GM12878 (cell line): ENCODE data around the gene C3. TPM values are rescaled to one million over a fixed set of nuclear protein-coding genes. Genes with fewer than 3 reads are reported as not detected.

Experiments used
- ATAC-seq: fragments of 200-7000 bp; cut with Tn5 transposase; 3 replicates; pipeline ENCODE4 v1.9.1; 2020; ENCODE audit warnings: mild to moderate bottlenecking, moderate library complexity
- BruUV-seq: library from RNA; stranded (reverse); fragments of 400-500 nt; replicated peaks from 2 replicates; lab custom pipeline; 2021; lab: Mats Ljungman, UMichigan
- CTCF ChIA-PET: fragments of 300-600 bp; sonication (Branson Sonifier 250); formaldehyde crosslinking; extraction: SDS; loops from one replicate; lab custom pipeline; 2021; ENCODE audit warnings: inconsistent platforms; lab: Yijun Ruan, JAX
- POLR2A ChIA-PET: fragments of 350-600 bp; formaldehyde crosslinking; extraction: SDS; loops from one replicate; lab custom pipeline; 2021; ENCODE audit warnings: inconsistent platforms; lab: Charles Lee
- RAD21 ChIA-PET: fragments of 300-600 bp; sonication (Branson Sonifier 250); formaldehyde crosslinking; loops from one replicate; lab custom pipeline; 2023; ENCODE audit warnings: antibody characterized with exemption; ENCODE audit not compliant: unreplicated experiment; lab: Charles Lee
- SMC1A ChIA-PET: fragments of 300-600 bp; sonication (Branson Sonifier 250); formaldehyde crosslinking; loops from one replicate; lab custom pipeline; 2023; ENCODE audit not compliant: unreplicated experiment, uncharacterized antibody; lab: Charles Lee
- DNase-seq: peaks from one replicate; pipeline ENCODE4 v3.0.0-alpha.2; 2011; ENCODE audit warnings: low read depth, low spot score
- FAIRE-seq: peaks from 3 replicates; lab custom pipeline; 2011; peaks lifted over from hg19 to GRCh38; lab: Jason Lieb, UNC
- H2AFZ ChIP-seq: 2 replicates; pipeline ENCODE4 v1.6.0; 2011; ENCODE audit warnings: low read depth, low read length, control low read depth; ENCODE audit not compliant: control insufficient read depth
- H3K27ac ChIP-seq: 2 replicates; pipeline ENCODE4 v1.5.1; 2011; ENCODE audit warnings: control low read depth; ENCODE audit not compliant: control insufficient read depth, insufficient read depth
- H3K27me3 ChIP-seq, 2 experiments: replicated peaks in 1 of 2; 2 replicates each; pipeline versions ENCODE4 v1.6.0 to v1.6.1; 2011; ENCODE audit warnings: low read length in 1 of 2; ENCODE audit not compliant: control insufficient read depth in 2 of 2, insufficient read depth in 2 of 2
- H3K36me3 ChIP-seq, 2 experiments: 2 replicates each; pipeline ENCODE4 v1.5.1; 2011; ENCODE audit warnings: low read length in 1 of 2; ENCODE audit not compliant: control insufficient read depth in 2 of 2, insufficient read depth in 2 of 2
- H3K4me1 ChIP-seq: 2 replicates; pipeline ENCODE4 v1.6.1; 2011; ENCODE audit warnings: mild to moderate bottlenecking, low read length, moderate library complexity, mixed read lengths; ENCODE audit not compliant: control insufficient read depth, insufficient read depth
- H3K4me2 ChIP-seq: 2 replicates; pipeline ENCODE4 v1.6.0; 2011; ENCODE audit warnings: control low read depth; ENCODE audit not compliant: control insufficient read depth, insufficient read depth
- H3K4me3 ChIP-seq: fragments of 200-600 bp; sonication (generic); 2 replicates; pipeline ENCODE4 v1.5.1; 2016
- H3K79me2 ChIP-seq: 2 replicates; pipeline ENCODE4 v1.6.0; 2011; ENCODE audit warnings: low read length; ENCODE audit not compliant: control insufficient read depth, insufficient read depth
- H3K9ac ChIP-seq: 2 replicates; pipeline ENCODE4 v1.8.0; 2011; ENCODE audit warnings: low read length, control low read depth, mixed read lengths; ENCODE audit not compliant: control insufficient read depth, insufficient read depth
- H3K9me3 ChIP-seq: replicated peaks from 3 replicates; pipeline ENCODE4 v1.5.1; 2011; ENCODE audit warnings: mild to moderate bottlenecking, low read length; ENCODE audit not compliant: control insufficient read depth, insufficient read depth
- H4K20me1 ChIP-seq: 2 replicates; pipeline ENCODE4 v1.6.0; 2011; ENCODE audit not compliant: control insufficient read depth, insufficient read depth
- CBX3 ChIP-seq: fragments of 200-600 bp; sonication (generic); IDR thresholded peaks from 2 replicates; pipeline ENCODE4 v1.6.1; 2016; ENCODE audit warnings: low read depth, borderline replicate concordance
- CHD2 ChIP-seq: IDR thresholded peaks from 2 replicates; pipeline ENCODE4 v1.6.1; 2011; ENCODE audit warnings: low read depth, low read length, improper control_type of control experiment, borderline replicate concordance
- HDAC2 ChIP-seq: fragments of 200-600 bp; sonication (generic); IDR thresholded peaks from 2 replicates; pipeline ENCODE4 v1.6.1; 2017
- HDGF ChIP-seq: fragments of 450-650 bp; IDR thresholded peaks from 2 replicates; pipeline ENCODE4 v1.6.1; 2016; ENCODE audit warnings: antibody characterized with exemption
- MEF2A ChIP-seq: IDR thresholded peaks from 2 replicates; pipeline ENCODE4 v1.6.1; 2011; ENCODE audit warnings: low read depth, mild to moderate bottlenecking, low read length, moderate library complexity; ENCODE audit not compliant: insufficient read depth
- NBN ChIP-seq: fragments of 450-650 bp; IDR thresholded peaks from 2 replicates; pipeline ENCODE4 v1.6.1; 2016
- POLR2A ChIP-seq: IDR thresholded peaks from 2 replicates; pipeline ENCODE4 v1.6.1; 2011; ENCODE audit warnings: low read depth, mild to moderate bottlenecking, low read length
- RCOR1 ChIP-seq: conservative IDR thresholded peaks from 2 replicates; pipeline ENCODE4 v1.6.1; 2012; ENCODE audit warnings: low read depth, low read length, improper control_type of control experiment
- RUNX3 ChIP-seq: IDR thresholded peaks from 2 replicates; pipeline ENCODE4 v1.6.1; 2012; ENCODE audit warnings: low read length, inconsistent platforms
- TCF3 ChIP-seq: IDR thresholded peaks from 2 replicates; pipeline ENCODE4 v1.6.1; 2012; ENCODE audit warnings: low read depth, mild to moderate bottlenecking, low read length, borderline replicate concordance; ENCODE audit not compliant: insufficient read depth
- ZBED1 ChIP-seq: IDR thresholded peaks from 2 replicates; pipeline ENCODE4 v1.6.1; 2016; ENCODE audit warnings: borderline replicate concordance
- ZZZ3 ChIP-seq: IDR thresholded peaks from 2 replicates; pipeline ENCODE4 v1.6.1; 2011; ENCODE audit warnings: low read depth; ENCODE audit not compliant: control insufficient read depth, insufficient read length
- WGBS: methylation state at CpG from one replicate; pipeline ENCODE4 v1.1.6; 2016; ENCODE audit warnings: low lambda C conversion rate; ENCODE audit not compliant: insufficient replicate concordance, insufficient coverage; ENCODE audit errors: missing lambda C conversion rate; 5-methylcytosine and 5-hydroxymethylcytosine counted together
- in situ Hi-C: fragments of 300-500 bp; cut with MboI; formaldehyde crosslinking; loops from 9 replicates; pipeline ENCODE4 v1.14.3; 2018; ENCODE audit warnings: mixed read lengths
- intact Hi-C: fragments of 100-400 bp; cut with micrococcal nuclease; formaldehyde crosslinking; loops from one replicate; pipeline ENCODE4 v1.14.2; 2022; ENCODE audit not compliant: unreplicated experiment
- polyA plus RNA-seq, 11 experiments: library from polyadenylated mRNA; depleted of rRNA in 4 of 11; unstranded in 6 of 11; stranded (reverse) in 5 of 11; fragments of >200 nt; fragmentation: Nextera tagmentation in 4 of 11; fragmentation: Illumina TruSeq in 1 of 11; extraction: Ambion mirVana in 4 of 11; extraction: Trizol in 1 of 11; gene quantifications; 1 replicate in 1 of 11; 2 replicates in 10 of 11; pipeline versions ENCODE4 v1.2.1 to v1.2.3, GENCODE V29; 2011 to 2016; ENCODE audit warnings: inconsistent platforms in 2 of 11, missing spikeins in 2 of 11, low read depth in 1 of 11
- total RNA-seq, 4 experiments: library from RNA; depleted of rRNA in 3 of 4; stranded (reverse); fragments of >200 nt in 3 of 4; fragmentation: Illumina TruSeq in 1 of 4; extraction: Trizol in 1 of 4; gene quantifications; 2 replicates each; pipeline versions ENCODE4 v1.2.1 to v1.2.3, GENCODE V29; 2013 to 2021
- TF ChIP-seq, protein P1 (sequence below): fragments of 450-650 bp; IDR thresholded peaks from 2 replicates; pipeline ENCODE4 v1.6.1; 2016; ENCODE audit warnings: mild to moderate bottlenecking
- TF ChIP-seq, protein P2 (sequence below): fragments of 450-650 bp; formaldehyde crosslinking; IDR thresholded peaks from 2 replicates; pipeline ENCODE4 v1.4.0; 2022; ENCODE audit warnings: mild to moderate bottlenecking, moderate library complexity

C3 gene
- total and polyA plus RNA-seq, 10 of the 15 experiments (the other 5 are each of a cell fraction or from before 2014, with no cell fraction given): 0.20 to 6.7 (median 0.72) TPM

DNA sequence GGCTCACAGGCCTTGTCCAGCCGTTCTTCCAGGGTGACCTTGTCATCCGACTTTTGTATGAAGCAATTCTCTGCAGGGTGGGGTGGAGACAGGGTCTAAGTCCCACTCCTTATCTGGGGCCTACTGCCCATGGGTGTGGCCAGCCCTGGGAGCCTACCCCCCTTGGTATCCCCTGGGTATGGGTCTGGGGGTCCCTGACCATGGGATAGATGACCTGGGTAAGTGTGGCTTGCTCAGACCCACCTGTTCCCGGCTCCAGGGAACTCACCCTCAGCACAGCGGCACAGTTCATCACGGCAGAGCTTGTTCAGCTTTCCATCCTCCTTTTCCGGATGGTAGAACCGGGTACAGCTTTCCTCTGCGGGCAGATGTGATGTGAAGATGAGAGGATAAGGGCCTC lies 41.3 kb downstream of the C3 start (continued):
- TF ChIP-seq, protein P1, sequence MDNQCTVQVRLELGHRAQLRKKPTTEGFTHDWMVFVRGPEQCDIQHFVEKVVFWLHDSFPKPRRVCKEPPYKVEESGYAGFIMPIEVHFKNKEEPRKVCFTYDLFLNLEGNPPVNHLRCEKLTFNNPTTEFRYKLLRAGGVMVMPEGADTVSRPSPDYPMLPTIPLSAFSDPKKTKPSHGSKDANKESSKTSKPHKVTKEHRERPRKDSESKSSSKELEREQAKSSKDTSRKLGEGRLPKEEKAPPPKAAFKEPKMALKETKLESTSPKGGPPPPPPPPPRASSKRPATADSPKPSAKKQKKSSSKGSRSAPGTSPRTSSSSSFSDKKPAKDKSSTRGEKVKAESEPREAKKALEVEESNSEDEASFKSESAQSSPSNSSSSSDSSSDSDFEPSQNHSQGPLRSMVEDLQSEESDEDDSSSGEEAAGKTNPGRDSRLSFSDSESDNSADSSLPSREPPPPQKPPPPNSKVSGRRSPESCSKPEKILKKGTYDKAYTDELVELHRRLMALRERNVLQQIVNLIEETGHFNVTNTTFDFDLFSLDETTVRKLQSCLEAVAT: no peak
- TF ChIP-seq HDAC2 (no peak), RCOR1 (no peak), ZZZ3 (no peak), CHD2 (no peak), HDGF (no peak)

DNA sequence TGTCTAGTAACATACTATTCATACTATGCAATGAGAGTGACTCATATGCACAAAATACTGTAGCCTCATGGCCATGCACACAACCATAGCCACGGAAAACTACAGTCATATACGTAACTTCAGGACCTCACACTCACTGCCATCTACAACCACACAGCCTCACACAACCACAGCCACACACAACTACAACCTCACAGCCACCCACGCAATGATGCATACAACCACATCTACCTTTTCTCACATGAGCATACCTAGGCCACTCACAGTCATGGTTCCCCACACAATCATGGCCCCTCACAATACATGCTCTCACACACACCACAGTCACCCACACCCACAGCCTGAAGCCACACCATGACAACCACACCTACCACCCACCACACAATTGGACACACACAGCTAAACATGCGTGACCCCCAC lies 41.8 kb downstream of the C3 start:
- ChIA-PET CTCF (no interaction called here), RAD21 (interaction anchor here (0.9 kb wide), 1 partner anchor 94 kb away, joined by 3 read pairs; the partner anchor contains the start of gene VAV1), SMC1A (interaction anchor here (1.4 kb wide), 1 partner anchor 7 kb away, joined by 3 read pairs; no protein-coding TSS in a partner anchor), POLR2A (interaction anchor here (0.6 kb wide), 2 partner anchors 37 to 171 kb away, joined by 3 to 5 read pairs; no protein-coding TSS in a partner anchor)
- FAIRE-seq: no peak
- WGBS: 11% methylated on average over 4 of the region's 4 CpGs
- H3K4me1 ChIP-seq: peaks cover 20% of the 10 kb centered on the region
- H3K36me3 ChIP-seq: no peaks in the 10 kb centered on the region; a peak in 1 of 4 replicates
- H3K9ac ChIP-seq: no peak overlapping the region
- H3K9me3 ChIP-seq: no peaks in the 10 kb centered on the region
- H4K20me1 ChIP-seq: no peaks in the 10 kb centered on the region
- intact Hi-C loops (no loop called here), in situ Hi-C loops (no loop called here)
- peak; percentile 36 for ATAC-seq
- no TSS peak for BruUV-seq
- H3K4me3 ChIP-seq: no peak overlapping the region
- no peaks in the 10 kb centered on the region for H3K27me3 ChIP-seq
- H2AFZ ChIP-seq: no peak overlapping the region
- no peak overlapping the region for H3K4me2 ChIP-seq
- H3K79me2 ChIP-seq: no peaks in the 10 kb centered on the region
- no peak overlapping the region for H3K27ac ChIP-seq
- DNase-seq: no peak
- TF ChIP-seq MEF2A: no peak
- TF ChIP-seq NBN: peak; percentile 60; the same call in 1 of the 2 replicates
- no peak for TF ChIP-seq POLR2A
- TF ChIP-seq, protein P2, sequence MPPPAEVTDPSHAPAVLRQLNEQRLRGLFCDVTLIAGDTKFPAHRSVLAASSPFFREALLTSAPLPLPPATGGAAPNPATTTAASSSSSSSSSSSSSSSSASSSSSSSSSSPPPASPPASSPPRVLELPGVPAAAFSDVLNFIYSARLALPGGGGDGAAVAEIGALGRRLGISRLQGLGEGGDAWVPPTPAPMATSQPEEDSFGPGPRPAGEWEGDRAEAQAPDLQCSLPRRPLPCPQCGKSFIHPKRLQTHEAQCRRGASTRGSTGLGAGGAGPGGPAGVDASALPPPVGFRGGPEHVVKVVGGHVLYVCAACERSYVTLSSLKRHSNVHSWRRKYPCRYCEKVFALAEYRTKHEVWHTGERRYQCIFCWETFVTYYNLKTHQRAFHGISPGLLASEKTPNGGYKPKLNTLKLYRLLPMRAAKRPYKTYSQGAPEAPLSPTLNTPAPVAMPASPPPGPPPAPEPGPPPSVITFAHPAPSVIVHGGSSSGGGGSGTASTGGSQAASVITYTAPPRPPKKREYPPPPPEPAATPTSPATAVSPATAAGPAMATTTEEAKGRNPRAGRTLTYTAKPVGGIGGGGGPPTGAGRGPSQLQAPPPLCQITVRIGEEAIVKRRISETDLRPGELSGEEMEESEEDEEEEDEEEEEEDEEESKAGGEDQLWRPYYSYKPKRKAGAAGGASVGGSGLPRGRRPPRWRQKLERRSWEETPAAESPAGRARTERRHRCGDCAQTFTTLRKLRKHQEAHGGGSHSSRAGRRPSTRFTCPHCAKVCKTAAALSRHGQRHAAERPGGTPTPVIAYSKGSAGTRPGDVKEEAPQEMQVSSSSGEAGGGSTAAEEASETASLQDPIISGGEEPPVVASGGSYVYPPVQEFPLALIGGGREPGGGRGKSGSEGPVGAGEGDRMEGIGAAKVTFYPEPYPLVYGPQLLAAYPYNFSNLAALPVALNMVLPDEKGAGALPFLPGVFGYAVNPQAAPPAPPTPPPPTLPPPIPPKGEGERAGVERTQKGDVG (CRISPR knock-in tag): no peak
- TF ChIP-seq, protein P1: 0 out of 2 replicates have a peak, but pooled peaks have one; percentile 43
- TF ChIP-seq CBX3: no peak
- TF ChIP-seq TCF3: no peak
- TF ChIP-seq HDGF: peak; percentile 74; the same call in 1 of the 2 replicates
- peak; percentile 67; the same call in 1 of the 2 replicates for TF ChIP-seq RUNX3
- peak; percentile 25; the same call in 1 of the 2 replicates for TF ChIP-seq ZBED1
